Upper lobe of left lung (tissue), 6 donors: ENCODE measurements around the gene BCAS1. TPM values are rescaled to one million over a fixed set of nuclear protein-coding genes. Genes with fewer than 3 reads are reported as not detected.

Experiments
- ATAC-seq, 2 donors: fragments of 200-7000 bp; cut with Tn5 transposase; one replicate each; pipeline ENCODE4 v1.9.1; 2022; ENCODE audit warnings: mild to moderate bottlenecking in 2 of 2, moderate library complexity in 2 of 2; ENCODE audit not compliant: low FRiP score in 2 of 2
- DNase-seq, 2 donors: peaks; one replicate each; pipeline ENCODE4 v3.0.0-alpha.2; 2019 to 2020
- H3K27ac ChIP-seq, 4 donors: fragments of 200-600 bp; sonication (generic); one replicate each; pipeline ENCODE4 v1.5.1; 2016 to 2019
- H3K27me3 ChIP-seq, 4 donors: fragments of 200-600 bp; sonication (generic); one replicate each; pipeline ENCODE4 v1.5.1; 2017 to 2019
- H3K36me3 ChIP-seq, 4 donors: fragments of 200-600 bp; sonication (generic); one replicate each; pipeline ENCODE4 v1.5.1; 2016 to 2019
- H3K4me1 ChIP-seq, 4 donors: fragments of 200-600 bp; sonication (generic); one replicate each; pipeline ENCODE4 v1.5.1; 2018 to 2019
- H3K4me3 ChIP-seq, 4 donors: fragments of 200-600 bp; sonication (generic); one replicate each; pipeline ENCODE4 v1.5.1; 2017 to 2019; ENCODE audit warnings: mild to moderate bottlenecking in 2 of 4, moderate library complexity in 1 of 4
- H3K9me3 ChIP-seq, 4 donors: fragments of 200-600 bp; sonication (generic); one replicate each; pipeline ENCODE4 v1.5.1; 2018 to 2019
- CTCF ChIP-seq, 6 experiments: fragments of 450-650 bp in 4 of 6; fragments of 200-600 bp in 2 of 6; sonication (generic) in 2 of 6; IDR thresholded peaks; one replicate each; pipeline ENCODE4 v1.5.1; 2016 to 2019; ENCODE audit warnings: antibody characterized with exemption in 6 of 6
- EP300 ChIP-seq, 4 donors: sonication (generic); formaldehyde crosslinking; IDR thresholded peaks; one replicate each; pipeline ENCODE4 v1.5.1; 2017; ENCODE audit warnings: antibody characterized with exemption in 4 of 4, control low read depth in 2 of 4
- POLR2A ChIP-seq, 4 donors: fragments of 450-650 bp; IDR thresholded peaks; one replicate each; pipeline ENCODE4 v1.5.1; 2016 to 2017; ENCODE audit warnings: antibody characterized with exemption in 4 of 4, mild to moderate bottlenecking in 2 of 4
- POLR2AphosphoS5 ChIP-seq, 2 donors: sonication (generic); formaldehyde crosslinking; IDR thresholded peaks; one replicate each; pipeline ENCODE4 v1.5.1; 2017; ENCODE audit warnings: antibody characterized with exemption in 2 of 2
- WGBS, 2 donors: methylation state at CpG; one replicate each; pipeline ENCODE4 v1.1.5; 2017 to 2018; 5-methylcytosine and 5-hydroxymethylcytosine counted together
- total RNA-seq, 6 donors: library from RNA; depleted of rRNA in 4 of 6; stranded (reverse); fragments of >200 nt in 4 of 6; gene quantifications; one replicate each; pipeline versions ENCODE4 v1.1.0 to v1.2.1, GENCODE V29; 2016 to 2021
- donor health status: DM: no; HTN: no; CAD: no; lungs with moderate emphysema.
- donor health status: DM: no; HTN: yes; CAD: no; lungs with severe emphysema.

BCAS1 gene
- total RNA-seq, 6 donors from 2014 or later = 0.74 to 11.2 (median 1.3) TPM

- Histone ChIP-seq H3K4me3 (no peak overlapping the region), H3K4me1 (no peaks in the 10 kb centered on the region), H3K36me3 (no peaks in the 10 kb centered on the region), H3K27me3 (no peaks in the 10 kb centered on the region), H3K9me3 (peaks cover 5 to 12% (median 9%) of the 10 kb centered on the region in 4 donors), H3K27ac (no peak overlapping the region)
- no peak for TF ChIP-seq POLR2A (IDR thresholded peaks at IDR 0.05)
- TF ChIP-seq EP300 (IDR thresholded peaks at IDR 0.05) = no peak
- no peak for TF ChIP-seq CTCF (IDR thresholded peaks at IDR 0.05)
- no peak for TF ChIP-seq POLR2AphosphoS5 (IDR thresholded peaks at IDR 0.05)
- DNase-seq (no peak), ATAC-seq (no peak)
These were observed 70.1 kb downstream of the BCAS1 start for GRCh38 chr20:54000262-54000661.

GRCh38 chr20:53999077-53999476, 71.3 kb downstream of the BCAS1 start:
- H3K4me1 ChIP-seq = no peaks in the 10 kb centered on the region

GRCh38 chr20:53996584-53997486, 73.6 kb downstream of the BCAS1 start:
- 69 to 72% methylated on average over 10 of the region's 10 CpGs for WGBS, 2 donors
- Histone ChIP-seq H3K27ac (no peak overlapping the region), H3K9me3 (peaks cover 4 to 9% (median 7%) of the 10 kb centered on the region in 4 donors), H3K4me3 (no peak overlapping the region), H3K4me1 (no peaks in the 10 kb centered on the region), H3K27me3 (no peaks in the 10 kb centered on the region), H3K36me3 (no peaks in the 10 kb centered on the region)
- TF ChIP-seq POLR2AphosphoS5 (IDR thresholded peaks at IDR 0.05) = no peak
- TF ChIP-seq EP300 (IDR thresholded peaks at IDR 0.05) = no peak
- no peak for TF ChIP-seq CTCF (IDR thresholded peaks at IDR 0.05)
- no peak for TF ChIP-seq POLR2A (IDR thresholded peaks at IDR 0.05)
- no peak for ATAC-seq
- DNase-seq = no peak

More at GRCh38 chr20:53999077-53999476, 71.3 kb downstream of the BCAS1 start:
- TF ChIP-seq POLR2AphosphoS5 (IDR thresholded peaks at IDR 0.05) = no peak
- no peak for TF ChIP-seq CTCF (IDR thresholded peaks at IDR 0.05)
- no peak for TF ChIP-seq POLR2A (IDR thresholded peaks at IDR 0.05)
- TF ChIP-seq EP300 (IDR thresholded peaks at IDR 0.05) = no peak
- no peak overlapping the region for H3K27ac ChIP-seq
- peaks cover 5 to 12% (median 9%) of the 10 kb centered on the region in 4 donors for H3K9me3 ChIP-seq
- ATAC-seq = no peak
- no peak for DNase-seq
- no peaks in the 10 kb centered on the region for H3K27me3 ChIP-seq
- H3K36me3 ChIP-seq = no peaks in the 10 kb centered on the region
- no peak overlapping the region for H3K4me3 ChIP-seq
- WGBS, 2 donors = 85 to 86% methylated on average over 3 of the region's 3 CpGs

GRCh38 chr20:53995949-53996348, 74.4 kb downstream of the BCAS1 start:
- ATAC-seq (no peak), DNase-seq (no peak)
- Histone ChIP-seq H3K27me3 (no peaks in the 10 kb centered on the region), H3K27ac (no peak overlapping the region), H3K36me3 (no peaks in the 10 kb centered on the region), H3K4me1 (no peaks in the 10 kb centered on the region), H3K9me3 (peaks cover 0 to 1% (median 0%) of the 10 kb centered on the region in 4 donors), H3K4me3 (no peak overlapping the region)
- 67 to 73% methylated on average over 5 of the region's 5 CpGs for WGBS, 2 donors
- TF ChIP-seq POLR2AphosphoS5 (IDR thresholded peaks at IDR 0.05) (no peak), EP300 (IDR thresholded peaks at IDR 0.05) (no peak), CTCF (IDR thresholded peaks at IDR 0.05) (no peak), POLR2A (IDR thresholded peaks at IDR 0.05) (no peak)
